Mucosa of descending colon (tissue), 3 donors: ENCODE measurements around the gene SMC5. TPM values are rescaled to one million over a fixed set of nuclear protein-coding genes. Genes with fewer than 3 reads are reported as not detected.
A peak's percentile ranks its signal among the peaks of the same experiment; 100 is the strongest.

Source experiments
- ATAC-seq: fragments of 200-7000 bp; cut with Tn5 transposase; one replicate; pipeline ENCODE4 v1.9.1; 2020; ENCODE audit warnings: mild to moderate bottlenecking, moderate library complexity
- DNase-seq, 3 donors: peaks; one replicate each; pipeline ENCODE4 v3.0.0-alpha.2; 2020
- H3K36me3 ChIP-seq: fragments of 200-600 bp; one replicate; pipeline ENCODE4 v1.8.0; 2021; ENCODE audit warnings: low read depth, mild to moderate bottlenecking
- H3K4me1 ChIP-seq: fragments of 200-600 bp; one replicate; pipeline ENCODE4 v1.8.0; 2021; ENCODE audit warnings: low read depth, mild to moderate bottlenecking
- H3K4me3 ChIP-seq: fragments of 200-600 bp; one replicate; pipeline ENCODE4 v1.8.0; 2021; ENCODE audit warnings: mild to moderate bottlenecking
- H3K9me3 ChIP-seq: fragments of 200-600 bp; one replicate; pipeline ENCODE4 v1.8.0; 2021; ENCODE audit warnings: mild to moderate bottlenecking
- CTCF ChIP-seq: fragments of 200-600 bp; IDR thresholded peaks from one replicate; pipeline ENCODE4 v1.8.0; 2022; ENCODE audit warnings: antibody characterized with exemption, mild to moderate bottlenecking
- intact Hi-C, 2 donors: fragments of 100-400 bp; cut with DNase I in 1 of 2; cut with micrococcal nuclease in 1 of 2; formaldehyde crosslinking; loops; one replicate each; pipeline versions ENCODE4 v1.11.0 to v1.11.1; 2022; cut with DNase I, micrococcal nuclease
- total RNA-seq, 3 donors: library from RNA; stranded (reverse); fragmentation: NEBNext Ultra II Directional in 2 of 3; extraction: Animal tissue kit (Norgen Biotek cat#: 25700) in 2 of 3; gene quantifications; one replicate each; pipeline versions ENCODE4 v1.2.1 to v1.2.4, GENCODE V29; 2021 to 2023
- donor health status: DM: no; HTN: no; CAD: no; lungs with moderate emphysema.
- donor health status: DM: no; HTN: no; CAD: no.
- donor health status: DM: no; HTN: yes; CAD: no.

The SMC5 gene
- total RNA-seq, 3 donors from 2014 or later, result 23.7 to 32.1 (median 31.7) TPM

- TF ChIP-seq CTCF, result no peak
These were observed 4.6 kb downstream of the SMC5 start for GRCh38 chr9:70263421-70263820.

GRCh38 chr9:70278305-70278704 lies 19.5 kb downstream of the SMC5 start:
- ATAC-seq (no peak), DNase-seq (no peak)
- TF ChIP-seq CTCF, result no peak
- H3K4me3 ChIP-seq, result no peak overlapping the region
- intact Hi-C loops, result no loop called here
- no peaks in the 10 kb centered on the region for H3K9me3 ChIP-seq
- H3K4me1 ChIP-seq, result no peaks in the 10 kb centered on the region
- H3K36me3 ChIP-seq, result no peaks in the 10 kb centered on the region

More at GRCh38 chr9:70263421-70263820, 4.6 kb downstream of the SMC5 start:
- intact Hi-C loops, result no loop called here
- Histone ChIP-seq H3K9me3 (no peaks in the 10 kb centered on the region), H3K4me1 (peaks cover 23% of the 10 kb centered on the region), H3K4me3 (no peak overlapping the region), H3K36me3 (no peaks in the 10 kb centered on the region)
- no peak for DNase-seq
- no peak for ATAC-seq

- no peak for ATAC-seq
- no peak overlapping the region for H3K4me3 ChIP-seq
- DNase-seq, result no peak
- H3K4me1 ChIP-seq, result peaks cover 6% of the 10 kb centered on the region
- no peaks in the 10 kb centered on the region for H3K36me3 ChIP-seq
- no peak for TF ChIP-seq CTCF
- intact Hi-C loops, result no loop called here
- H3K9me3 ChIP-seq, result no peaks in the 10 kb centered on the region
These were observed 25.1 kb downstream of the SMC5 start for GRCh38 chr9:70283848-70284247.

GRCh38 chr9:70285246-70285645 lies 26.5 kb downstream of the SMC5 start:
- no peak for TF ChIP-seq CTCF
- H3K4me3 ChIP-seq, result no peak overlapping the region
- H3K36me3 ChIP-seq, result no peaks in the 10 kb centered on the region
- no peaks in the 10 kb centered on the region for H3K9me3 ChIP-seq
- peaks cover 6% of the 10 kb centered on the region for H3K4me1 ChIP-seq
- no peak for ATAC-seq
- peak in 1 of 3 donors; percentile 16 for DNase-seq
- intact Hi-C loops, result no loop called here

- Histone ChIP-seq H3K4me3 (no peak overlapping the region), H3K4me1 (peaks cover 6% of the 10 kb centered on the region), H3K9me3 (no peaks in the 10 kb centered on the region), H3K36me3 (no peaks in the 10 kb centered on the region)
- ATAC-seq (no peak), DNase-seq (no peak)
- intact Hi-C loops, result no loop called here
- TF ChIP-seq CTCF, result no peak
These were observed 27.3 kb downstream of the SMC5 start for GRCh38 chr9:70285981-70286598.

- DNase-seq, result no peak
- peaks cover 10% of the 10 kb centered on the region for H3K9me3 ChIP-seq
- no peak for ATAC-seq
- intact Hi-C loops, result no loop called here
- TF ChIP-seq CTCF, result no peak
- no peak overlapping the region for H3K4me3 ChIP-seq
- no peaks in the 10 kb centered on the region for H3K36me3 ChIP-seq
- peaks cover 6% of the 10 kb centered on the region for H3K4me1 ChIP-seq
These were observed 31.8 kb downstream of the SMC5 start for GRCh38 chr9:70290626-70291025.
